Occipital lobe (tissue), 2 donors: ENCODE results near the gene ZNF165. TPM values are rescaled to one million over a fixed set of nuclear protein-coding genes. Genes with fewer than 3 reads are reported as not detected.
"Not testable (repeated sequence)": the region's sequence is repeated elsewhere in the genome, so short reads cannot be mapped to it uniquely, and the experiment has no call there.

Experiments used
- DNase-seq: peaks from one replicate; lab custom pipeline; 2025; lab: John Stamatoyannopoulos, UW
- total RNA-seq: library from RNA; depleted of rRNA; stranded (reverse); fragments of >200 nt; gene quantifications from one replicate; pipeline ENCODE4 v1.2.3, GENCODE V29; 2014

The ZNF165 gene
- total RNA-seq, result 0.62 TPM

DNA sequence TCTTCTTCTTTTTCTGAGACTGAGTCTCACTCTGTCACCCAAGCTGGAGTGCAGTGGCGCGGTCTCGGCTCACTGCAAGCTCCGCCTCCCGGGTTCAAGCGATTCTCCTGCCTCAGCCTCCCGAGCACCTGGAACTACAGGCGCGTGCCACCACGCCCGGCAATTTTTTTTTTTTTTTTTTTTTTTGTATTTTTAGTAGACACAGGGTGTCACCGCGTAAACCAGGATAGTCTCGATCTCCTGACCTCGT lies at the start of gene ZNF165:
Gene ZNF165, plus strand, starts transcription at position 188 of the 250 bp plus-strand sequence. CDS start 4,913 bp downstream, outside the sequence.
- DNase-seq, result not testable (repeated sequence)

DNA sequence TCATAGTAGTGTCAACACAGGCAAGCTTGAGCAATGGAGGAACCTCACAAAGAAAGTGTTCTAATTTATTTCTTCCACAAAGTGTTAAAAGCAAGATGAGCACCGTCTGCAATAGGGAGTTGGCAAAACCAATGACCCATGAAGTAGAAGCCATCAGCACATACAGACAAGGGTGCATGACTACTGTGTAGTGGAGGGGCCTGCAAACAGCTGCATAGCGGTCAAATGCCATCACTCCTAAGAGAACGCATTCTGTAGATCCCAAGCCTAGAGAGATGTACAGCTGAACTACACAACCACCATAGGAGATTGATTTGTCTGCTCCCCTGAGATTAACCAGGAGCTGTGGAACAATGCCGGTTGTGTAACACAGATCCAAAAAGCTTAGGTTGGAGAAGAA lies 26.8 kb upstream of the ZNF165 start:
- DNase-seq, result no peak

DNA sequence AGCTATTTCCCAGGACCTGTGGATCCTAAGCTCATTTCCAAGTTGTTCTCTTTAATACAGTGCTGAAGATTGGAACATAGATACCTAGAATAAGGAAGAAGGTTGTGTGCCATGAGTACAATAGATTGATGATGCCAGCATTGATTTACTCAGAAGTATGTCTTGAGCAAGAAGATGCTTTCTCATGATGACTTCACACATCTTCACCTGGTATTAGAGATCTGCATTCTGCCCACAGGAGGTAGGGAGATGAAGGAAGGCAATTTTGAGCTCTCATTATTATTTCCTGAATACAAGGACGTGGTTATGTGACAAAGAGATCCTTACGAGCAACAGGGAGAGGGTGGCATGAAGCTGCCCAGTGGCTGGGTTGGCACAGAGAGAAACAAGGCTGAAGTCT lies 20.0 kb upstream of the ZNF165 start:
- no peak for DNase-seq

DNA sequence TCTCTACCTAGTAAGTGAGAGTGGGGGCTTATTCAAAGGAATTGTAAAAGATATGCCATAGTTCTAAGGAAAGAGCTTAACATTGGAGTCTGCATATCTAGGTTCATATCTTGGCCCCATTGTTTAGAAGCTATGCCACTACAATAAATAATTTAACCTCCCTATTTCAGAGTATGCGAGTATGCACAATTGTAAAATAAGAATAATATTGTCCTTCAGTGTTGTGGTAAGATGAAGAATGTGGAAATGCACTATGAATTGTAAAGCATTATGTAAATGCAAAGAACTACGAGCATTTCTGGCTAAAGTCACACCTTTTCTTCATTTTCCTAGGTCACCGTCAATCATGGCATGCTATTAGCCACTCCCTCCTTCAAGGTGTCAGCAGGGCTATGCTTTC lies 16.1 kb upstream of the ZNF165 start:
- no peak for DNase-seq

DNA sequence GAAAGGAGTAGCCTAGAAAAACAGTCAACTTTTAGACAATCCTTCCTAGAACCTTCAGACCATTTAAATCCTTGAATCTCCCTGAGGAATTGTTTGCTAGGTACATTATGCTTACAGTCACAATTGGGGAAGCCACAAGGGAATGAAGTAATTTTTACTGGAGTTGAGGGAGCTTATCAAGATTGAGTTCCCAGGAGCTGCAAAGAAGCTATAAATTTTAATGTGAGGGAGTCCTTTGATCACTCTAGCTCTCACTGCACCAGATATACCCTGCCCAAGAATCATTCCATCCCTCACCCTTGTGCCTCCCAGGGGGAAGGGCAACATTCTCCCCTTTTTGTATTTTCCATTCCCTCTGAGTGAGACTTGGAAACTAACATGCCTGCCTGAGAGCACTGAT lies 12.3 kb upstream of the ZNF165 start:
- DNase-seq, result no peak

DNA sequence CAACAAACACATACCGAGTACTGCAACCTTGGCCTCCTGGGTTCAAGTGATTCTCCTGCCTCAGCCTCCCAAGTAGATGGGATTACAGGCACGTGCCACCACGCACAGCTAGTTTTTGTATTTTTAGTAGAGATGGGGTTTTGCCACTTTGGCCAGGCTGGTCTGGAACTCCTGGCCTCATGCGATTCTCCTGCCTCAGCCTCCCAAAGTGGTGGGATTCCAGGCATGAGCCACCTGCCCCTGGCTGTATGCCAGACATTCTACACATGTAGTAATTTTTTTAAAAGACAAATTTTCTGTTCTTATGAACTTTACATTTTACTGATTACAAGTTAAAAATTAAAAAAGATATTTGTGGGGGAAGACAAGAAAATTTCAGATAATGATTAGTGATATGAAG lies 9.4 kb upstream of the ZNF165 start:
- DNase-seq, result not testable (repeated sequence)

DNA sequence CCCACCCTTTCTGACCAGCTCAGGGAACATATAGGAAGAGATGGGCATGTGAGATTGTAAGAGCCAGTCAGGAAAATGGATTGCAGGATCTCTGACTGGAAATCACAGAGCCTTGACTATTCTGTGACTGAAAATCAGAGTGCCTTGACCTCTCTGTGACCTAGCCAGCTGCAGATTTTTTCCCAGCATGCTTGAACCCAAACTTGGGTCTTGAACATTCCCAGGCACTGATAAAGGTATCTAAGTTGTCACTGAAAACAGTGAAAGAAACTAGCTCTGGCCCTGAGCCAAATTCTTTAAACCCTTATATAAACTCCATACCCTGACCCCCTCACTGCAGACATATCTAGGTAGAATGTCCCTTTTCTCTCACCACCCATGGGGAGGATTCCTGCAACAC lies 2.3 kb upstream of the ZNF165 start:
- DNase-seq, result no peak

DNA sequence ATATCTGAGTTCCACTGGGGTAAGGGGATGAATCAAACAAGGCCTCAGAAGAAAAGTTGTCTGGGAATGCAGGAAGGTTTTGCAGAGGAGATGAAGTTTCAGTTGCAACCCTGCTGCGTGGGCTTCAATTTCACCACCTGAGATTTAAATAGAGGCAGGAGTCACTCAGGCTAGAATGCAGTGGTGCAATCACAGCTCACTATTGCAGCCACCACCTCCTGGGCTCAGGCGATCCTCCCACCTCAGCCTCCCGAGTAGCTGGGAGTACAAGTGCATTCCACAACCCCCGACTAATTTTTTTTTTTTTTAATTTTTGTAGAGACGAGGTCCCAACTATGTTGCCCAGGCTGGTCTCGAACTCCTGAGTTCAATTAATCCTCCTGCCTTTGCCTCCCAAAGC lies 1.5 kb upstream of the ZNF165 start:
- DNase-seq, result no peak

DNA sequence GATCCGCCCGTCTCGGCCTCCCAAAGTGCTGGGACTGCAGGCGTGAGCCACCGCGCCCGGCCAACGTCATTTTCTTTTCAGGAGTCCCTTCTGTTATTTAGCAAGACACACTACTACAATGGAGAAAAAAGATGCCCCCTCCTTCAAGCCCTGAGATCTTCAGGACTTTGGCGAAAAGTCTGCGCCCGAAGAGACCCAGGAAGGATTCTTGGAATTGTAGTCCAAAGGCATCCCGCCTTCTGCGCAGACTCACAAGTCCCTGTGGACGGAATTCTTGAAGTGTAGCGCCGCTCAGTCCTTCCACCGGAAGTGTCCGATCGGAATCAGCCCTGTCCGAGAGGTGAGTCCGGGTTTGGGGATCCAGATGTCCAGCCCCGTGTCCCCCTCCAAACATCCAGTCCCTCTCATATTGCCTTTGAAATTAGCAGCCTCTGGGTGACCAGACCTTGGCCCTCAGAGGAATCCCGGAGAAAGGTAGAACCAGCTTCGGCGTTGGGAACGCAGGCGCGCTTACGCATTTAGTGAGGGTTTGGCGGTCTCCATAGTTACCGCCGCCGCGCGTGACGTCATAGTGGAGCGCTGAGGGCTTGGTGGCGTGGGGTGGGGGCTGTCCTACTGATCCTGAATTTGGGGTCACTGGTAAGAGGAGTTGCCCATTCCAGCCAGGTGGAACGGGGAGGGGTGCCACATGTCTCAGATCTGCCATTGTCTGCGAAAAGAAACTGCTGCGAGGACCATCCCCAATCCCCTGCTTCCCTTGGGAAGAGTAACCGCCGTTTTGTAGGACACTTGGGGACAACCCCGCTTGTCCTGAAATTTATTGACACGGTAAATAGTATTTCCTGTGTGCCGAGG lies 490 bp downstream of the ZNF165 start:
- peak; percentile 92 for DNase-seq

DNA sequence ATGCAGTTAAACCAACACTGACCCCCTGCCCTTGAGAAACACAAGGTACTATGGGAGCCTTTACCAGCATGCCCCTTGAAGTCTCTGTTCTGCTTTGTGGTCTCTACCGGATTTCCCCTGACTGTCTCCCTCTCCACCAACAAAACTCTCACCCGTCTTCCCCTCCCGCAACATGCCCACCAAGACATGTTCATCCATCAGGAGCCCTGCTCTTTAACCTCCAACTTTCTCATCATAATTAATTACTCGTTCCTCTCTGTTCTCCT lies 1.1 kb downstream of the ZNF165 start:
- DNase-seq, result no peak

DNA sequence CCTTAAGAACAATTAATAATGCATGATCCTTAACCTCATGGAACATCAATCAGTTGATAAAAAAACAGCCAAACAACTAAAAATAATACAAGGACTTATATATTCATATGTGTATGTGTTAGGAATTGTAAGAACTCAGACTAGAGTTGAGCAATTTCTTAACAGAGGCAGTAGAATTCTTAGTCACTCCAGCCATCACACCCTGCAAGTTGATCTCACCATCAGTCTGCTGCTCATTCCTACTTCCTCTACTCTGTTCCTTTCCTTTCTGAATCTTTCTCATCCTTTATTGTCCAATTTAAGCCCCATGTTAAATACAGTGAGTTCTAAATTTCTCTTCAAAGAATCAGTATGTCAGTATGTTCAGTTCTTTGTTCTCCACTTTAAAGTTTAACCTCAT lies 2.6 kb downstream of the ZNF165 start:
- DNase-seq, result no peak

DNA sequence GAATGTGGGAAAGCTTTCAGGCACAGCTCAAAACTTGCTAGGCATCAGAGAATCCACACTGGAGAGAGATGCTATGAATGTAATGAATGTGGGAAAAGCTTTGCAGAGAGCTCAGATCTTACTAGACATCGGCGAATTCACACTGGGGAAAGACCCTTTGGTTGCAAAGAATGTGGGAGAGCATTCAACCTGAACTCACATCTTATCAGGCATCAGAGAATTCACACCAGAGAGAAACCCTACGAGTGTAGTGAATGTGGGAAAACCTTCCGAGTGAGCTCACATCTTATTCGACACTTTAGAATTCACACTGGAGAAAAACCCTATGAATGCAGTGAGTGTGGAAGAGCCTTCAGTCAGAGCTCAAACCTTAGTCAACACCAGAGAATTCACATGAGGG lies 8.7 kb downstream of the ZNF165 start:
- DNase-seq, result no peak

DNA sequence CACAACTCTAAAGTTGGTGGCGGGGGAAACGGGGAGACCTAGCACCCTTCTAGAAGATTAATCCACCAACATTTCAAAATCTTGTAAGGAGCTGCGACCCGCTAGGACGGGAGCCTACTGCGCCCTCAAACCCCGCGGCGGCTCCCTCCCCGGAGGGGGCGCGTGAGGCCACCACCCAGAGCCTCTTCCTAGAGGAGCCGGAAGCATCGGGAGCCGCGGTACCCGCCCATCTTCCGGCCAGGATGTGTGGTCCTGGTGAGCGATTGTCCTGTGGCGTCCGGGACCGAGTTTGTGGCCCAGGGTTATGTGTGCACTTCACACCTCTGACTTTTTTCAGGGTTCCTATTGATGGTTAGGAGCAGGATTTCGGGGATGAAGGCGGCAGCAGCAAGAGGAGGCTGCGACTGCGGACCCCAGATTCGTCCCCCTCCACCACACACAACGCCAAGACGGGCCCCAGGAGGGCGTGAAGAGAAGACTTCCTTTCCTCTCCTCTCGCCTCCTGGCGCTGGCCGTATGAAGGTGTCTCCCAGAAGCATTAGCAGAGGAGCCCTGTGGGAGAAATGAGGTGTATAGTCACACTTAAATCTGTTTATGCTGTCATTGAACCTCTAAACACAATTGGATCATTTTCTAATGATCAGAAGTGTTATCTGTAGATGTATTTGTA lies 10.7 kb downstream of the ZNF165 start:
- no peak for DNase-seq

DNA sequence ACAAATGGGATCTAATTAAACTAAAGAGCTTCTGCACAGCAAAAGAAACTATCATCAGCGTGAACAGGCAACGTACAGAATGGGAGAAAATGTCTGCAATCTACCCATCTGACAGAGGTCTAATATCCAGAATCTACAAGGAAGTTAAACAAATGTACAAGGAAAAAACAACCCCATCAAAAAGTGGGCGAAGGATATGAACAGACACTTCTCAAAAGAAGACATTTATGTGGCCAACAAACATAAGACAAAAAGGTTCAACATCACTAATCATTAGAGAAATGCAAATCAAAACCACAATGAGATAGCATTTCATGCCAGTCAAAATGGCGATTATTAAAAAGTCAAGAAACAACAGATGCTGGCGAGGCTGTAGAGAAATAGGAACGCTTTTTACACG lies 21.9 kb downstream of the ZNF165 start:
- DNase-seq, result not testable (repeated sequence)

DNA sequence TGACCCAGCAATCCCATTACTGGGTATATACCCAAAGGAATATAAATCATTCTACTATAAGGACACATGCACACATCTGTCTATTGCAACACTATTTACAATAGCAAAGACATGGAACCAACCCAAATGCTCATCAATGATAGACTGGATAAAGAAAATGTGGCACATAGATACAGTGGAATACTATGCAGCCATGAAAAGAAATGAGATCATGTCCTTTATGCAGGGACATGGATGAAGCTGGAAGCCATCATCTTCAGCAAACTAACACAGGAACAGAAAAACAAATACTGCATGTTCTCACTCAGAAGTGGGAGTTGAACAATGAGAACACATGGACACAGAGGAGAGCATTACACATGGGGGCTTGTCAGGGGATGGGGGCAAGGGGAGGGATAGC lies 22.3 kb downstream of the ZNF165 start:
- not testable (repeated sequence) for DNase-seq

DNA sequence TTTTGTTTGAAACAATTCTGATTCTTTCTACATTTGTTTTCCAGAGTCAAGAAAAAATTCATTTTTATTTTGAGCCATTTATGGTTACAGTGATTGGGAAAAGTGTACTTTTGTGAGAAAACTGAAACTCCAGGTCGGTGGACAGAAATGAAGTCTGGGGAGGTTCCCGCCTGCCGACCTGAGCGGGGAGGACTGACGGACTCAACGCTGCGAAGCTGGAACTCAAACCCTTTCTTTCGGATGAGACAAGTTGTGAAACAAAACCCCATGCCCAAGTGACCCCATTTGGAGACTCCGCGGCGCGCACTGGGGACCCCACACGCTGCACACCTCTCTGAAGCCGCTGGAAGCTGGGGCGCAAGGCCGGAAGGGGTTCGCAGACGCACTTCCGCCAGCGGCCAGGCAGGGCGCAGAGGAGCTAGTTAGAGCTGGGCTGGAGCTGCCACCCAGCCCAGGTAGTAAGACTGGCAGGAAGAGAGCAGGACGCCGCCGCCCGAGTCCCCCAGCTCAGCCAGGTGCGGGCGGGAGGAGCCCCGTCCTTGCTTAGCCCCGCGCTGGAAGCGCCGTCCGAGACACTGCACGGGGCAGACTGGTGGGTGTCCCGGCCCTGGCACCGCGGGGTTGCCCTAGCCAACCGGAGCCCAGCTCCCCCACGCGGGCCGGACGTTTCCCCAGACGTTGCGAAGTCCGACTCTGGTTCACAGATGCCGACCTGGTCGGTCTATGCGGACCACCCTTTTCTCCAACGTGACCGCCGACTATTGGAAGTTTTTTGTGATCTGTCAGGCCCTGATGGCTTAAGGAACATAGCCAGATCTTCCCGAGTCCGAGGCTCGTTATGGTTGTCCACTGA lies 24.2 kb downstream of the ZNF165 start:
- DNase-seq, result peak; percentile 81

DNA sequence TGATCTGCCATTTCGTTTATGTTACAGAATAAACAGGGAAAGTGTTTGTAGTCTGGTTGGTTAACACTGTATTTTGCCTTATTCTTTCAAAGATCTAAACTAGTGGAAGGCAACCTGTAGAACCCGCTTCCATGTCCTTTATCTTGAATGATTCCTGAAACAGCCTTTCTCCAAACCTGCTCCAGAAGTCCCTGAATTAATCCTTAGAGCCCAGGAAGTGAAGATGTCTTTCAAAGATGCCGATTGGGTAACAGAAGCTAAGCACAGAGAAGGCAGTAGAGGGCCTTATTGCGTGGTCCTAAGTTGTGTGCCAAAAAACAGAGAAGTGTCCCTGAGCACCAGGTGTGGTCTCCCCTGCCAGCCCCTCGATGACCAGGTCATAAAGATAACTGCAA lies 24.9 kb downstream of the ZNF165 start:
- no peak for DNase-seq

DNA sequence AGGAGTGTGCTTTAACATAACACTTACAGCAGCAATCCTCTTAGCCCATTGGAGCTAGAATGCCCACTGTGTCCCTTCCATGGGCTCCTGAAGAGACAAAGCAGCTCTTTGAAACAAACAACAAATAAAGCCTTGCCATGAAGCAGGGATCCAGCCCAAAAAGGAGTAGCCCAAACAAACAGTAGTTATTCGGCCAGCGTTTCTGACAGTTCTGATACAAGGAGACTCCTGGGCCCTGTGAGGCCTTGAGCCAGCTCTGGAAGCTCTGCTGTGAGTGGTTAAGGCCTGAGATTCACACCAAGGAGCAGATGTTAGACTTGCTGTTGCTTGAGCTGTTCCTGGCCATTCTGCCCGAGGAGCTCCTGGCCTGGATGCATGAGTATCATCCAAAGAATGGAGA lies 27.1 kb downstream of the ZNF165 start:
- DNase-seq, result no peak

DNA sequence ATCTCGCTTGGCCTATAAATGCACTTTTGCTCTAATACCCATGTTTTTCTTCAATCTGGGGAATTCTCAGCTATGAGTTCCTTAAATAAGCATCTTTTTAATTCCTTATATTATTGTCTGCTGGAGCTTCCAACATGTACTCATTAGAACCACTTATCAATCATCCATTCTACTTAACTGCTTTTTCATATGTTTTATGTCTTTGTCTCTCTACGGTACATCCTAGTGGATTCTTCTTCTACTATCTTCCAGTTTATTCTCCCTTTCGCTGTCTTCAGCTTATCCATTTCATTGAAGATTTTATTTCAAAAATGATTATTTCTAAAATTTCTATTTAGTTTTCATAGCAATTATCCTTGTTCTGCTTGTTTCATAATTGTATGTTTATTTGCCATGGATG lies 31.6 kb downstream of the ZNF165 start:
- DNase-seq, result no peak

DNA sequence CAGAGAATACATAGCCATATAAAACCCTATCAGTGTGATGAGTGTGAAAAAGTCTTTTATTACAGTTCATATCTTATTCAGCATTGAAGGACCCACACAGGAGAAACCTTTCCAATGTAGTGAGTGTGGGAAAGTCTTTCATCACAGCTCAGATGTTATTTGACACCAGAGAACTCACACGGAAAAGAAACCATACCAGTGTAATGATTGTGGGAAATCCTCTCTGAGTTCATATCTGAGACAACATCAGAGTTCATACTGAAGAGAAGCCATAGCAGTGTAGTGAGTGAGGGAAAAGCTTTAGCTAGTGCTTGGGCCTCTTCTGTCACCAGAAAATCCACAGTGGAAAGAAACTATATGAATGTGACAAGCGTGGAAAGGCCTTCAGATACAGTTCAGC lies 35.4 kb downstream of the ZNF165 start:
- DNase-seq, result no peak

DNA sequence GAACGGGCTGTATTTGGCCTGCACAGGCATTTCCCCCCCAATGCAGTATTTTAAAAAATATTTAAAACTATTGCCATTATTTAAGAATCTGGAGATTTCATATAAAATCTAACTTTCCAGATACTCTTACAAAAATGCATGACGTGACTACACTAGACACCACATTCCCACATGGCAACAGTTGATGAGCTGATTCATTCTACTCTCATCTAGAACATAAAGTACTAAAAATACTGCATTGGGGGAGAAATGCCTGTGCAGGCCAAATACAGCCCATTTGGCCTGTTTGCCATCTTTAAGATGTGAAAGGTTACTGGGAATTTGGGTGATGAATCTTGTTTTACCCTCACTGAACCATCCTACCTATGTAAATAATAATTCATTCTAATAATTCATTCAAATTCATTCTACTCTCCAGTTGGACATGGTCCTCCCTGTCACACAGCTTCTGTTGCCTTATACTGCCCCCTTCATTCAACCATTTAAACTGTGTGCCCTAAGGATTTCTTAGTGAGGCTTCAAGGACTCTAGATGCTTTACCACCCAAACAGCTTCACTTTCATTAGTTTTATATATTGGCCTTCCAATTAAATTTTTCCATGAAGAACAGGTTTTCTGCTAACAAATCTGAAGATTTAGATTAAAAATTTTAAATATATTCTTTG lies 37.1 kb downstream of the ZNF165 start:
- no peak for DNase-seq

DNA sequence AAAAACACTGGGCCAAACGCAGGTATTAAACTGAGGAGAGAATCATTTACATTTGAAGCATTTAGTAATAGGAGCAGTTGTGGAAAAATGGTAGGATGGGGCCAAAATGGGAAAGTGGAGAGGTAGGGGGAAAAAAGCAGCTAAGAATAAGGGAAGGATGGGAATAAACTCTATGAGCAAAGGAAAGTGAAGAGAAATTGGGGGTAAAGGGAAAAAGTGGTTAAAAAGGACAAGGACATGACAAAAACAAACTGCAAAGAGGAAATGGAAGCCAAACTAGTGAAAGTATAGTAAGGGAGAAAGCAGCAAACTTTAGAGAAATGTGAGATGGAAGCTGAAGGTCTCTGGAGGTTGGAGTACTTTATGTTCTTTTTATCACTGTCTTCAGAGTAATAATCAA lies 37.8 kb downstream of the ZNF165 start:
- no peak for DNase-seq
